Activated T-helper 1 cell treated with anti-CD3 and anti-CD28 coated beads, Interleukin-12 subunit alpha, Interleukin-12 subunit beta, Interleukin-2, Interleukin-4 antibody, amounts not matched to agents 30 ng/mL and 10 ng/mL and 1 ng/mL, durations not matched to agents 14 hours and 24 hours and 36 hours (primary cell): Measurements from ENCODE around the gene GUCY2D. TPM values are rescaled to one million over a fixed set of nuclear protein-coding genes. Genes with fewer than 3 reads are reported as not detected.

Experiments used
- DNase-seq: peaks from one replicate; pipeline ENCODE4 v3.0.0; 2021; ENCODE audit warnings: low spot score
- H3K27ac Mint-ChIP-seq: one replicate; pipeline ENCODE4 v1.8.0; 2021; ENCODE audit warnings: mild to moderate bottlenecking, mixed read lengths
- H3K27me3 Mint-ChIP-seq: one replicate; pipeline ENCODE4 v1.8.0; 2022; ENCODE audit warnings: mild to moderate bottlenecking, moderate library complexity, mixed read lengths; ENCODE audit not compliant: insufficient read depth
- H3K36me3 Mint-ChIP-seq: one replicate; pipeline ENCODE4 v1.8.0; 2021; ENCODE audit warnings: low read depth, mixed read lengths
- H3K4me1 Mint-ChIP-seq: one replicate; pipeline ENCODE4 v1.8.0; 2021; ENCODE audit warnings: low read depth, mixed read lengths
- H3K4me3 Mint-ChIP-seq: one replicate; pipeline ENCODE4 v1.8.0; 2021; ENCODE audit warnings: mild to moderate bottlenecking, moderate library complexity, mixed read lengths
- H3K9me3 Mint-ChIP-seq: one replicate; pipeline ENCODE4 v1.8.0; 2021; ENCODE audit warnings: mixed read lengths
- intact Hi-C: fragments of 100-400 bp; cut with micrococcal nuclease; formaldehyde crosslinking; loops from one replicate; pipeline ENCODE4 v1.15.1; 2024
- total RNA-seq: library from RNA; stranded (reverse); gene quantifications from 2 replicates; pipeline ENCODE4 v1.2.3, GENCODE V29; 2022

GUCY2D gene
- total RNA-seq, 1 donor from 2014 or later: not detected

- H3K27ac Mint-ChIP-seq: no peak overlapping the region
- intact Hi-C loops: no loop called here
- peaks cover 7% of the 10 kb centered on the region for H3K27me3 Mint-ChIP-seq
Observed at GRCh38 chr17:8046929-8047768, 44.7 kb downstream of the GUCY2D start.

GRCh38 chr17:8047769-8048110 lies 45.3 kb downstream of the GUCY2D start:
- Mint-ChIP-seq H3K36me3 (no peaks in the 10 kb centered on the region), H3K27me3 (peaks cover 7% of the 10 kb centered on the region), H3K27ac (no peak overlapping the region), H3K9me3 (no peaks in the 10 kb centered on the region), H3K4me1 (no peaks in the 10 kb centered on the region), H3K4me3 (no peak overlapping the region)
- intact Hi-C loops: no loop called here
- no peak for DNase-seq

More at GRCh38 chr17:8046929-8047768, 44.7 kb downstream of the GUCY2D start:
- H3K4me3 Mint-ChIP-seq: no peak overlapping the region
- H3K4me1 Mint-ChIP-seq: no peaks in the 10 kb centered on the region
- no peak for DNase-seq
- H3K9me3 Mint-ChIP-seq: no peaks in the 10 kb centered on the region
- H3K36me3 Mint-ChIP-seq: no peaks in the 10 kb centered on the region

- Mint-ChIP-seq H3K27ac (no peak overlapping the region), H3K4me1 (no peaks in the 10 kb centered on the region), H3K27me3 (peaks cover 7% of the 10 kb centered on the region), H3K4me3 (no peak overlapping the region), H3K36me3 (no peaks in the 10 kb centered on the region), H3K9me3 (no peaks in the 10 kb centered on the region)
- no peak for DNase-seq
- intact Hi-C loops: no loop called here
Observed at GRCh38 chr17:8048236-8048635, 45.8 kb downstream of the GUCY2D start.

- peaks cover 7% of the 10 kb centered on the region for H3K27me3 Mint-ChIP-seq
- intact Hi-C loops: no loop called here
- H3K9me3 Mint-ChIP-seq: no peaks in the 10 kb centered on the region
- no peak overlapping the region for H3K4me3 Mint-ChIP-seq
- no peaks in the 10 kb centered on the region for H3K36me3 Mint-ChIP-seq
- H3K4me1 Mint-ChIP-seq: no peaks in the 10 kb centered on the region
- DNase-seq: no peak
- peak overlapping the region; percentile 21 for H3K27ac Mint-ChIP-seq
Observed at GRCh38 chr17:8048736-8049135, 46.3 kb downstream of the GUCY2D start.

GRCh38 chr17:8051831-8052230 lies 49.4 kb downstream of the GUCY2D start:
- H3K4me1 Mint-ChIP-seq: peaks cover 13% of the 10 kb centered on the region
- no peaks in the 10 kb centered on the region for H3K36me3 Mint-ChIP-seq
- DNase-seq: no peak
- H3K27ac Mint-ChIP-seq: no peak overlapping the region
- intact Hi-C loops: no loop called here
- H3K9me3 Mint-ChIP-seq: no peaks in the 10 kb centered on the region
- peaks cover 7% of the 10 kb centered on the region for H3K27me3 Mint-ChIP-seq
- H3K4me3 Mint-ChIP-seq: no peak overlapping the region

GRCh38 chr17:8052256-8053252 lies 50.1 kb downstream of the GUCY2D start:
- intact Hi-C loops: no loop called here
- Mint-ChIP-seq H3K27ac (no peak overlapping the region), H3K27me3 (peaks cover 13% of the 10 kb centered on the region), H3K4me3 (no peak overlapping the region), H3K9me3 (no peaks in the 10 kb centered on the region), H3K4me1 (peaks cover 13% of the 10 kb centered on the region), H3K36me3 (no peaks in the 10 kb centered on the region)
- DNase-seq: no peak

- intact Hi-C loops: no loop called here
- Mint-ChIP-seq H3K36me3 (no peaks in the 10 kb centered on the region), H3K27me3 (peaks cover 20% of the 10 kb centered on the region), H3K27ac (no peak overlapping the region), H3K4me1 (peaks cover 14% of the 10 kb centered on the region), H3K4me3 (no peak overlapping the region), H3K9me3 (no peaks in the 10 kb centered on the region)
- DNase-seq: no peak
Observed at GRCh38 chr17:8053600-8053999, 51.2 kb downstream of the GUCY2D start.

- no peak overlapping the region for H3K27ac Mint-ChIP-seq
- DNase-seq: no peak
- intact Hi-C loops: loop anchor here (2.0 to 5.0 kb wide), 5 partner anchors 17 to 881 kb away; partner anchors contain the start of genes CYB5D1, NAA38 and TMEM88
- no peak overlapping the region for H3K4me3 Mint-ChIP-seq
- peaks cover 27% of the 10 kb centered on the region for H3K4me1 Mint-ChIP-seq
- peaks cover 37% of the 10 kb centered on the region for H3K27me3 Mint-ChIP-seq
- H3K9me3 Mint-ChIP-seq: no peaks in the 10 kb centered on the region
- H3K36me3 Mint-ChIP-seq: no peaks in the 10 kb centered on the region
Observed at GRCh38 chr17:8055851-8056231, 53.4 kb downstream of the GUCY2D start.

- Mint-ChIP-seq H3K9me3 (no peaks in the 10 kb centered on the region), H3K4me1 (peaks cover 27% of the 10 kb centered on the region), H3K27ac (peak overlapping the region; percentile 15), H3K36me3 (no peaks in the 10 kb centered on the region), H3K27me3 (peaks cover 39% of the 10 kb centered on the region), H3K4me3 (no peak overlapping the region)
- intact Hi-C loops: loop anchor here (2.0 to 5.0 kb wide), 5 partner anchors 16 to 881 kb away; partner anchors contain the start of genes CYB5D1, NAA38 and TMEM88
- peak; percentile 31 for DNase-seq
Observed at GRCh38 chr17:8056232-8056975, 54.0 kb downstream of the GUCY2D start.

- Mint-ChIP-seq H3K4me3 (no peak overlapping the region), H3K4me1 (peaks cover 27% of the 10 kb centered on the region), H3K36me3 (no peaks in the 10 kb centered on the region), H3K27me3 (peaks cover 44% of the 10 kb centered on the region), H3K9me3 (no peaks in the 10 kb centered on the region), H3K27ac (no peak overlapping the region)
- no peak for DNase-seq
- intact Hi-C loops: loop anchor here (1.0 to 5.0 kb wide), 10 partner anchors 16 to 880 kb away; partner anchors contain the start of genes CYB5D1, NAA38 and TMEM88
Observed at GRCh38 chr17:8056976-8057625, 54.7 kb downstream of the GUCY2D start.

GRCh38 chr17:8057691-8058114 lies 55.3 kb downstream of the GUCY2D start:
- no peak overlapping the region for H3K27ac Mint-ChIP-seq
- intact Hi-C loops: loop anchor here (1.0 to 5.0 kb wide), 10 partner anchors 15 to 880 kb away; partner anchors contain the start of genes CYB5D1, NAA38 and TMEM88
- DNase-seq: peak; percentile 26
- H3K27me3 Mint-ChIP-seq: peaks cover 50% of the 10 kb centered on the region
- peaks cover 27% of the 10 kb centered on the region for H3K4me1 Mint-ChIP-seq
- H3K9me3 Mint-ChIP-seq: no peaks in the 10 kb centered on the region
- no peak overlapping the region for H3K4me3 Mint-ChIP-seq
- no peaks in the 10 kb centered on the region for H3K36me3 Mint-ChIP-seq

- Mint-ChIP-seq H3K4me3 (no peak overlapping the region), H3K27me3 (peaks cover 60% of the 10 kb centered on the region), H3K27ac (no peak overlapping the region), H3K4me1 (peaks cover 27% of the 10 kb centered on the region), H3K9me3 (no peaks in the 10 kb centered on the region), H3K36me3 (no peaks in the 10 kb centered on the region)
- intact Hi-C loops: loop anchor here (5.0 kb wide), 4 partner anchors 202 to 878 kb away; partner anchors contain the start of genes CYB5D1, NAA38 and TMEM88
- DNase-seq: no peak
Observed at GRCh38 chr17:8059131-8059530, 56.7 kb downstream of the GUCY2D start.
